Measurements from ENCODE around the gene ANTXR1.

GRCh38 chr2:69297216-69297615, 284.2 kb downstream of the ANTXR1 start:
- TF ChIP-seq EP300 (IDR thresholded peaks at IDR 0.05) (no peak), CTCF (IDR thresholded peaks at IDR 0.05) (no peak), POLR2A (IDR thresholded peaks at IDR 0.05) (no peak)

Data from gastroesophageal sphincter (tissue), 3 donors.